Measurements from ENCODE around the gene GRIN2A. TPM values are rescaled to one million over a fixed set of nuclear protein-coding genes. Genes with fewer than 3 reads are reported as not detected.

GRIN2A gene
- polyA plus RNA-seq, 2 of the 4 experiments (the other 2 are of a cell fraction): not detected

- DNase-seq (ENCODE audit: low read depth in 1 of 2, low spot score in 1 of 2) (no peak), ATAC-seq (no peak), FAIRE-seq (no peak)
- ChIA-PET CTCF (no interaction called here), POLR2A (no interaction called here)
- TF ChIP-seq PHF8 (IDR thresholded peaks at IDR 0.05; ENCODE audit: borderline replicate concordance, low read depth) (no peak), EP300 (IDR thresholded peaks at IDR 0.05) (no peak), POLR2A (IDR thresholded peaks at IDR 0.05; ENCODE audit: low read length) (no peak), HOXA7 (CRISPR knock-in tag; IDR thresholded peaks at IDR 0.05) (no peak)
- H3K9me3 ChIP-seq: no peaks in the 10 kb centered on the region
- H3K4me1 ChIP-seq: no peaks in the 10 kb centered on the region
- WGBS (ENCODE audit: missing lambda C conversion rate): 2% methylated on average over 3 of the region's 3 CpGs
- H3K4me3 ChIP-seq: no peak overlapping the region
- H3K27ac ChIP-seq: no peak overlapping the region
- no peak overlapping the region for H3K4me2 ChIP-seq
Observed at GRCh38 chr16:10126686-10127085, 55.5 kb downstream of the GRIN2A start.

DNA sequence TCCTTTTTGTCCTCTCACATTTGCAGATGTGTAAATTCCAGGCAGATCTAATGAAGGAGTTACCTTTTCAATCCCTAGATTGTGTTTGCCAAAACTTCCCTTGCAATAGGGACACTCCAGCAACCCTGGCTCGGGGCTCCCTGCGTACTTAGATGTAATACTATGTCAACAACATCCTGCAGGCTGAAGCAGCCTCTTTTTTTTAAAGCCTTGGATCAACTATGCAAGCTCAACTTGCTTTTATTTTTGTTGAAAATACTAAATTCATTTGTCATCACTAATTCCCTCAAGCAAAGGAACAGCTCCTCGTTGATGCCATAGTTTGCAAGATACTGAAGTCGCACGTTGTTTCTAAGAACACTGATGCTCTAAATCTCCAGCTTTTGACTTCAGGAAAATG, 59.1 kb downstream of the GRIN2A start:
- no peak for FAIRE-seq
- POLR2A ChIA-PET: no interaction called here
- no peak for DNase-seq (ENCODE audit: low read depth in 1 of 2, low spot score in 1 of 2)
- H3K27ac ChIP-seq: no peak overlapping the region
- H3K4me3 ChIP-seq: no peak overlapping the region
- H3K4me2 ChIP-seq: no peak overlapping the region
- ATAC-seq: no peak
- H3K4me1 ChIP-seq: no peaks in the 10 kb centered on the region
- WGBS (ENCODE audit: missing lambda C conversion rate): 25% methylated on average over 5 of the region's 5 CpGs
- TF ChIP-seq NPAS2 (CRISPR knock-in tag; IDR thresholded peaks at IDR 0.05; ENCODE audit: borderline replicate concordance): no peak
- no peak for TF ChIP-seq NR3C1 (IDR thresholded peaks at IDR 0.05)
- H3K9me3 ChIP-seq: no peaks in the 10 kb centered on the region
- CTCF ChIA-PET: interaction anchor here (1.2 to 1.8 kb wide), 2 partner anchors 12 to 475 kb away, joined by 3 to 5 read pairs; no protein-coding TSS in a partner anchor

- CTCF ChIA-PET: interaction anchor here (1.2 to 1.8 kb wide), 2 partner anchors 11 to 474 kb away, joined by 3 to 5 read pairs; no protein-coding TSS in a partner anchor
- Histone ChIP-seq H3K27ac (no peak overlapping the region), H3K4me3 (no peak overlapping the region), H3K9me3 (no peaks in the 10 kb centered on the region), H3K4me1 (no peaks in the 10 kb centered on the region), H3K4me2 (no peak overlapping the region)
- TF ChIP-seq MAFK (IDR thresholded peaks at IDR 0.05; ENCODE audit: partially characterized antibody) (peak; percentile 85), RAD21 (conservative IDR thresholded peaks at IDR 0.05 in 1 of 2, IDR thresholded peaks at IDR 0.05 in 1 of 2) (peak in 1 of 2 experiments; percentile 24; a peak in 1 of 5 replicates), NPAS2 (CRISPR knock-in tag; IDR thresholded peaks at IDR 0.05; ENCODE audit: borderline replicate concordance) (no peak), CBX2 (IDR thresholded peaks at IDR 0.05; ENCODE audit: borderline replicate concordance, low read depth) (no peak)
- TF ChIP-seq, protein P1, sequence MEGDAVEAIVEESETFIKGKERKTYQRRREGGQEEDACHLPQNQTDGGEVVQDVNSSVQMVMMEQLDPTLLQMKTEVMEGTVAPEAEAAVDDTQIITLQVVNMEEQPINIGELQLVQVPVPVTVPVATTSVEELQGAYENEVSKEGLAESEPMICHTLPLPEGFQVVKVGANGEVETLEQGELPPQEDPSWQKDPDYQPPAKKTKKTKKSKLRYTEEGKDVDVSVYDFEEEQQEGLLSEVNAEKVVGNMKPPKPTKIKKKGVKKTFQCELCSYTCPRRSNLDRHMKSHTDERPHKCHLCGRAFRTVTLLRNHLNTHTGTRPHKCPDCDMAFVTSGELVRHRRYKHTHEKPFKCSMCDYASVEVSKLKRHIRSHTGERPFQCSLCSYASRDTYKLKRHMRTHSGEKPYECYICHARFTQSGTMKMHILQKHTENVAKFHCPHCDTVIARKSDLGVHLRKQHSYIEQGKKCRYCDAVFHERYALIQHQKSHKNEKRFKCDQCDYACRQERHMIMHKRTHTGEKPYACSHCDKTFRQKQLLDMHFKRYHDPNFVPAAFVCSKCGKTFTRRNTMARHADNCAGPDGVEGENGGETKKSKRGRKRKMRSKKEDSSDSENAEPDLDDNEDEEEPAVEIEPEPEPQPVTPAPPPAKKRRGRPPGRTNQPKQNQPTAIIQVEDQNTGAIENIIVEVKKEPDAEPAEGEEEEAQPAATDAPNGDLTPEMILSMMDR (IDR thresholded peaks at IDR 0.05): peak; percentile 28; the same call in 2 of the 3 replicates
- ATAC-seq (0 out of 6 replicates have a peak, but pooled peaks of 1 of the 2 experiments have one; percentile 42), DNase-seq (ENCODE audit: low read depth in 1 of 2, low spot score in 1 of 2) (peak; percentile 10 to 14), FAIRE-seq (no peak)
- POLR2A ChIA-PET: no interaction called here
- 4% methylated on average over 6 of the region's 6 CpGs for WGBS (ENCODE audit: missing lambda C conversion rate)
Observed at GRCh38 chr16:10122546-10122945, 59.7 kb downstream of the GRIN2A start.

GRCh38 chr16:10121897-10122425, 60.3 kb downstream of the GRIN2A start:
- no peaks in the 10 kb centered on the region for H3K9me3 ChIP-seq
- CTCF ChIA-PET: interaction anchor here (1.8 kb wide), 1 partner anchor 11 kb away, joined by 5 read pairs; no protein-coding TSS in a partner anchor
- POLR2A ChIA-PET: no interaction called here
- no peak overlapping the region for H3K4me3 ChIP-seq
- WGBS (ENCODE audit: missing lambda C conversion rate): 3% methylated on average over 5 of the region's 5 CpGs
- DNase-seq (ENCODE audit: low read depth in 1 of 2, low spot score in 1 of 2): no peak
- no peak for ATAC-seq
- no peaks in the 10 kb centered on the region for H3K4me1 ChIP-seq
- TF ChIP-seq E2F6 (IDR thresholded peaks at IDR 0.05; ENCODE audit: borderline replicate concordance, low read depth) (no peak), HMGXB4 (CRISPR knock-in tag; IDR thresholded peaks at IDR 0.05; ENCODE audit: borderline replicate concordance) (no peak)
- no peak overlapping the region for H3K4me2 ChIP-seq
- no peak overlapping the region for H3K27ac ChIP-seq
- no peak for FAIRE-seq
